Calu3 (cell line): ENCODE measurements around the gene MON2. TPM values are rescaled to one million over a fixed set of nuclear protein-coding genes. Genes with fewer than 3 reads are reported as not detected.

Experiments used
- BruUV-seq: library from RNA; stranded (reverse); fragments of 400-500 nt; replicated peaks from 2 replicates; lab custom pipeline; 2021; lab: Mats Ljungman, UMichigan
- CTCF ChIA-PET: fragments of 300-600 bp; sonication (Branson Sonifier 250); formaldehyde crosslinking; loops from one replicate; lab custom pipeline; 2022; ENCODE audit warnings: antibody characterized with exemption; lab: Charles Lee
- DNase-seq: peaks from one replicate; pipeline ENCODE4 v3.0.0; 2022
- H3K27ac Mint-ChIP-seq: one replicate; pipeline ENCODE4 v1.8.0; 2022; ENCODE audit warnings: mixed read lengths; ENCODE audit not compliant: unreplicated experiment
- H3K27me3 Mint-ChIP-seq: one replicate; pipeline ENCODE4 v1.8.0; 2022; ENCODE audit warnings: mixed read lengths; ENCODE audit not compliant: unreplicated experiment
- H3K36me3 Mint-ChIP-seq: one replicate; pipeline ENCODE4 v1.8.0; 2022; ENCODE audit warnings: mild to moderate bottlenecking, moderate library complexity, mixed read lengths; ENCODE audit not compliant: insufficient read depth, unreplicated experiment
- H3K4me1 Mint-ChIP-seq: one replicate; pipeline ENCODE4 v1.8.0; 2022; ENCODE audit warnings: mild to moderate bottlenecking, low read depth, mixed read lengths; ENCODE audit not compliant: unreplicated experiment
- H3K4me3 Mint-ChIP-seq: one replicate; pipeline ENCODE4 v1.8.0; 2022; ENCODE audit warnings: mild to moderate bottlenecking, low read depth, moderate library complexity, mixed read lengths; ENCODE audit not compliant: unreplicated experiment
- H3K9me3 Mint-ChIP-seq: one replicate; pipeline ENCODE4 v1.8.0; 2022; ENCODE audit warnings: low read depth, mixed read lengths; ENCODE audit not compliant: unreplicated experiment
- CTCF ChIP-seq: fragments of 200-600 bp; IDR thresholded peaks from one replicate; pipeline ENCODE4 v1.8.0; 2022; ENCODE audit warnings: antibody characterized with exemption; ENCODE audit not compliant: unreplicated experiment
- intact Hi-C: fragments of 100-400 bp; cut with micrococcal nuclease; formaldehyde crosslinking; loops from one replicate; pipeline ENCODE4 v1.10.0; 2022; ENCODE audit not compliant: unreplicated experiment
- total RNA-seq: library from RNA; stranded (reverse); gene quantifications from 2 replicates; pipeline ENCODE4 v1.2.3, GENCODE V29; 2022

MON2 gene
- total RNA-seq, 1 experiment from 2014 or later, result 46.7 TPM

- intact Hi-C loops, result no loop called here
- no TSS peak for BruUV-seq
- DNase-seq, result no peak
- peaks cover 7% of the 10 kb centered on the region for H3K36me3 Mint-ChIP-seq
- CTCF ChIA-PET, result interaction anchor here (0.7 kb wide), 1 partner anchor 8 kb away, joined by 3 read pairs; no protein-coding TSS in a partner anchor
- H3K4me1 Mint-ChIP-seq, result peaks cover 14% of the 10 kb centered on the region
- no peaks in the 10 kb centered on the region for H3K27me3 Mint-ChIP-seq
- H3K4me3 Mint-ChIP-seq, result no peak overlapping the region
- no peak overlapping the region for H3K27ac Mint-ChIP-seq
- H3K9me3 Mint-ChIP-seq, result no peaks in the 10 kb centered on the region
- TF ChIP-seq CTCF, result no peak
These were observed 160.6 kb downstream of the MON2 start for GRCh38 chr12:62627181-62627580.

GRCh38 chr12:62629413-62629812, 162.8 kb downstream of the MON2 start:
- CTCF ChIA-PET, result interaction anchor here (0.7 kb wide), 1 partner anchor 20 kb away, joined by 3 read pairs; no protein-coding TSS in a partner anchor
- no TSS peak for BruUV-seq
- Mint-ChIP-seq H3K4me3 (no peak overlapping the region), H3K27me3 (no peaks in the 10 kb centered on the region), H3K27ac (no peak overlapping the region), H3K9me3 (no peaks in the 10 kb centered on the region), H3K4me1 (peaks cover 20% of the 10 kb centered on the region), H3K36me3 (peaks cover 10% of the 10 kb centered on the region)
- intact Hi-C loops, result no loop called here
- no peak for DNase-seq
- no peak for TF ChIP-seq CTCF

GRCh38 chr12:62629971-62630739, 163.5 kb downstream of the MON2 start:
- H3K9me3 Mint-ChIP-seq, result no peaks in the 10 kb centered on the region
- CTCF ChIA-PET, result interaction anchor here (0.7 kb wide), 1 partner anchor 19 kb away, joined by 3 read pairs; no protein-coding TSS in a partner anchor
- no peaks in the 10 kb centered on the region for H3K27me3 Mint-ChIP-seq
- no peak overlapping the region for H3K27ac Mint-ChIP-seq
- H3K4me3 Mint-ChIP-seq, result no peak overlapping the region
- BruUV-seq, result no TSS peak
- H3K36me3 Mint-ChIP-seq, result peaks cover 10% of the 10 kb centered on the region
- DNase-seq, result no peak
- H3K4me1 Mint-ChIP-seq, result peaks cover 20% of the 10 kb centered on the region
- intact Hi-C loops, result no loop called here
- no peak for TF ChIP-seq CTCF

- CTCF ChIA-PET, result interaction anchor here (0.9 to 1.1 kb wide), 2 partner anchors 9 to 162 kb away, joined by 5 read pairs; no protein-coding TSS in a partner anchor
- peaks cover 20% of the 10 kb centered on the region for H3K4me1 Mint-ChIP-seq
- intact Hi-C loops, result no loop called here
These were observed 165.1 kb downstream of the MON2 start for GRCh38 chr12:62631471-62632410.

More at GRCh38 chr12:62631471-62632410, 165.1 kb downstream of the MON2 start:
- Mint-ChIP-seq H3K4me3 (peak overlapping the region; percentile 89), H3K27me3 (no peaks in the 10 kb centered on the region), H3K36me3 (peaks cover 10% of the 10 kb centered on the region), H3K27ac (peak overlapping the region; percentile 3), H3K9me3 (no peaks in the 10 kb centered on the region)
- BruUV-seq, result no TSS peak
- no peak for TF ChIP-seq CTCF
- peak; percentile 68 for DNase-seq
